Nucleus accumbens (tissue), 56 donors: ENCODE data around the gene CCNH.
A peak's percentile ranks its signal among the peaks of the same experiment; 100 is the strongest.

Experiments used
- DNase-seq, 56 donors: peaks; one replicate each; lab custom pipeline; 2025; lab: John Stamatoyannopoulos, UW

The CCNH gene

GRCh38 chr5:87412630-87413342 lies at the start of gene CCNH:
TSS of gene CCNH (minus strand) at chr5:87412930. CDS start at chr5:87412794, 136 bp downstream.
- DNase-seq = peak; percentile 64 to 99 (median 96)

GRCh38 chr5:87457706-87458105 lies 45.0 kb upstream of the CCNH start:
- no peak for DNase-seq

- DNase-seq = no peak
Measured at GRCh38 chr5:87453801-87454200, 41.1 kb upstream of the CCNH start.

DNA sequence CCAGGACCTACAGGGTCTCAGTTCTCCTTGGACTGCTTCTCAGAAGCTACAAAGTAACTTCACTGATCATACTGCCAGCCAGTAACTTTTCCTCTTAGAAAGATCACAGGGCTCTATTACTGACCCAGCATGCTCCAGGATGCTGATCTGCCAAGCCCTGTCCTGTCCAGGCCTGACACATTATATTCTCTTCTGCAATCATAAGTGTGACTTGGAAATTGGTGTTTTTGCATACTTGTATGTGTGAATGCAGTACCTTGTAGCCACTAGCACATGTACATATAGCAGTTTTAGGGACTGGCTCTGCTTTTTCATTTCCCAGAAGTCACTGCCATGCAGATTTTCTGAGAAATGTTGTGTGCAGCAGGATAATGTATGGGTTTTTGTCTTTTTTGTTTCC lies 40.1 kb upstream of the CCNH start:
- DNase-seq = peak in 1 of 56 donors; percentile 1

- DNase-seq = no peak
Measured at GRCh38 chr5:87442419-87442818, 29.7 kb upstream of the CCNH start.

DNA sequence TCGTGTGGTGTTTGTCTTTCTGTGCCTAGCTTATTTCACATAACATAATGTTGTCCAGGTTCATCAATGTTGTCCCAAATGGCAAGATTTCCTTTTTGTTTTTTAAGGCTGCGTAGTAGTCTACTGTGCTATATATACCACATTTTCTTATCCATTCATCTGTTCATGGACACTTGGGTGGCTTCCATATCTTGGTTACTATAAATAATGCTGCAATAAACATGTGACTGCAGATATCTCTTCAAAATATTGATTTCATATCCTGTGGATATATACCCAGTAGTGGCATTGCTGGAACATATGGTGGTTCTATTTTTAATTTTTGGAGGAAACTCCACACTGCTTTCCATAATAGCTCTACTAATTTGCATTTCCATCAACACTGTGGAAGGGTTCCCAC lies 25.5 kb upstream of the CCNH start:
- no peak for DNase-seq

DNA sequence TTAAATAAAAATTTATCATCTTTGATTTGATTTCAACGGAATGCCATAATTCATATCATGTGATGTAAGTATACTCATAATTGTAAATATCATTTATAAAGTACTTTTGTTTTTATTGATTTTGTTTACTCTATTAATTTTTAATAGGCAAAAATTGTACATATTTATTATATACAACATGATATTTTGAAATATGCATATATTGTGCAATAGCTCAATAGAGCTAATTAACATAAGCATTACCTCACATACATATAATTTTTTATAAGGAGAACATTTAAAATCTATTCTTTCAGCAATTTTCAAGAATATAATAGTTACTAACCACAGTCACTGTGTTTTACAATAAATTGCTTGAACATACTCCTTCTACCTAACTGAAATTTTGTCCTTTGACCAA lies 25.0 kb upstream of the CCNH start:
- no peak for DNase-seq

GRCh38 chr5:87435144-87435694 lies 22.5 kb upstream of the CCNH start:
- no peak for DNase-seq

DNA sequence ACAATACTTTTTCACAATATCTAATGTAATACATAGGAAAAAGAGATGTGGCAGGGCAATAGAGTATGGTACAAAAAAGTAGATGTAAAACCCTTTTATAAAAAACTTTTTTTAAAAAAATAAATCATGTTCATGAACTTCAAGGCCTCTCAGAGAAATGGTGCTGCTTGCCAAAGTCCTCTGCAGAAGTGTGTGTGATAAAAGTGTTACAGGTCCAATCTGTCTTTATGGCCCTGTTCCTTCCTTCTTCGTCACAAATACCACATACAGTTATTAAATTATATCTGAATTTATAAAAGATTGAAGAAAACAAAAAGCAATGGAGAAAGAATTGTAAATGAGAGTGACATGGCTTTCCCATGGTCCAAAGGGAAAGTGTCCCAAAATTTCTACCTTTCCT lies 21.7 kb upstream of the CCNH start:
- no peak for DNase-seq

GRCh38 chr5:87433945-87434344 lies 21.2 kb upstream of the CCNH start:
- DNase-seq = no peak

DNA sequence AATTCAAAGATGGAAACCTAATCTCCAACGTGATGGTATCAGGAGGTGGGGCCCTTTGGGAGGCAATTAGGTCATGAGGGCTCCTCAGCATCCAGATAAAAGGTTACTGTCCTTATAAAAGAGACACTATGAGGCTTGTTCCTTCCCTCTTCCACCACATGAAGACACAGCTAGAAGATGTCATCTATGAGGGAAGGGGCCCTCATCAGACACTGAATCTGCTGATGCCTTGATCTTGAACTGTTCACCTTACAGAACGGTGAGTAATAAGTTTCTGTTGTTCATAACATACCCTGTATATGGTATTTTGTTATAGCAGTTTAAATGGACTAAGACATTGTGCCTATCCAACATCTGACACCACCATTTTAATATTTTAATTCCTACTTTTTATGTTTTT lies 19.7 kb upstream of the CCNH start:
- DNase-seq = no peak

DNA sequence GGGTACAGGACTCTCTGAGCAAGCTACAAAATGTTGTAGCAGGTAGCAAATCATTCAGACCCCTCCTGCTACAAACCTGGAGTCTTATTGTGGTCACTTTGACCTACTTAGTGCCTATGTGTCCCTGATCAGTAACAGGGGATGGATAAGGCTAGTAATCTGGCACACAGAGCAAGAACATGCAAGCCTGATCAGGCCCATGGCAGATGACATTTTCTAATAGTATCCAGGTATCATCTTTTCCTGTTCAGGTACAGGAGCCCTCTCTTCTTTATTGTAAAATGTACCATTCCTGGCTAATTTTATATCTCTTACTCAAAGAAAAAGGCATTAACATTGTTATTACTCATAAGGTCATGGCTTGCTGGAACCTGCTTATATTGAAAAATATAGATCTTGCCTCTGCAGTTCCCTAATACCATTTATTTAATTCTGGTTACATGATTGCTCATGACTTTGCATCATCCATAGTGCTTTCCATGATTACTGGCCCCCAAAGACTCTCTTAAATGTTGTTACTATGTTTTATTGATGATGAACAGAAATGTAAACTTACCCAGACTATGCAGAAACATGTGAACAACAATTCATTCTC lies 18.2 kb upstream of the CCNH start:
- DNase-seq = no peak

- DNase-seq = no peak
Measured at GRCh38 chr5:87423755-87424154, 11.0 kb upstream of the CCNH start.

- no peak for DNase-seq
Measured at GRCh38 chr5:87421307-87421706, 8.6 kb upstream of the CCNH start.

- DNase-seq = no peak
Measured at GRCh38 chr5:87418506-87418905, 5.8 kb upstream of the CCNH start.

DNA sequence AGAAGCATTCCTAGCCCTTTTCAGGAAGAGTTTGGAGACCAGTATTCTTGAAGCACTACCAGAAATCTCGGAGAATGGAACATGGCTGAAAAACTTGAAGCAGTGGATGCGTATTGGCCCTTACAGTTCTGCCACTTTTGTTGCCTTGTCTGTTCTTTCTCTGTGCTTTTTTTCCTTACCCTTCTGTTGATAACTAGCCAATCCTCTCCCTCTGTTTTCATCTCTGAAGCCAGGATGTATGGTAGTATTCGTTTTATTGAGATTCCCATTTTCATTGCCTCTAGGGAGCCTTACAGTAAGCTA lies 564 bp upstream of the CCNH start:
- no peak for DNase-seq

DNA sequence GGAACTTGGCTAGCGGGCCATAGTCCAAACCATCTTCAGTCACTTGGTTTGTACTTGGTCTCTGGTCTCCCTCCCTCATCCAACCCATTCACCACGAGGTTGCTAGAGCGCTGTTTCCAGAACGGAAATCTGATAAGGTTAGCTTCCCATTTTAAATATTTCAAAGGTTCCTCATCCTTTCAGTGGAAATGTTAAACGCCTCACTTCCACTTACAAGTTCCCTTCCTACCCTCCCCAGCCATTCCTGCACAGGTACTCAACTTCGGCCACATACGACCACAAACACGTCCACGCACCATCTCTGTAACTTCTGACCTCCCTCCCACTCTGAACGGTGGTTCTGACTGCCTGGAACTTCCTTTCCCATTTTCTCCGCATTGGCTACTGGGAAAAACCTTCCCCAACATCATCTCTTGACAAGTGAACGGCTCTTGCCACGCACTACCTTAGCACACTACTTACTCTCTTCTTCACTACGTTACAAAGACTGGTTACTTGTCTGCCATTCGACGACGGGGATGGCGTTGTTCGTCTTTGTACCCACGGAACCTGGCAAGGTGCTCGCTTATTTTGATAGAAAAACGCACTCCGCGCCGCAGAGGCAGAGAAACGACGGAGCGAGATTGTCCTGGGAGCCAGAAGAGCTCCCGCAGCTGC lies 629 bp downstream of the CCNH start:
- DNase-seq = peak in 28 of 56 donors; percentile 3 to 75 (median 36)

GRCh38 chr5:87411586-87411972 lies 1.2 kb downstream of the CCNH start:
- no peak for DNase-seq

- DNase-seq = no peak
Measured at GRCh38 chr5:87410931-87411330, 1.8 kb downstream of the CCNH start.

DNA sequence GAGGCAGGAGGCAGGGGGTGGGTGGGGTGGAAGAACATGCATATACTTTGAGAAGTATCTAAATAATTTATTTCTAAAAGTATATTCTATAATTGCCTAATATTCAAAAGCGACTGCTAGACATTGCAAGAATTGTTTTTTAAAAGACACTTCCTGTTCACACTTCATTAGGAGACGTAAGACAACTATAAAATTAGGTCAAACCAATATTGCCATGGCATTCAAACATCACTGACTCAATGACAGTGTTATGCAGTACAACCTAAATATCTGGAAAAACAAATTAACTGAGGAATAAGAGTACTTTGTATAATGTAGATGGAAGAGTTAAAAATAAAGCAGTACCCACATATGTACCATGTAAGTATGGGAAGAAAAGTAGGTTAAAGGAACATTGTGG lies 4.5 kb downstream of the CCNH start:
- no peak for DNase-seq

DNA sequence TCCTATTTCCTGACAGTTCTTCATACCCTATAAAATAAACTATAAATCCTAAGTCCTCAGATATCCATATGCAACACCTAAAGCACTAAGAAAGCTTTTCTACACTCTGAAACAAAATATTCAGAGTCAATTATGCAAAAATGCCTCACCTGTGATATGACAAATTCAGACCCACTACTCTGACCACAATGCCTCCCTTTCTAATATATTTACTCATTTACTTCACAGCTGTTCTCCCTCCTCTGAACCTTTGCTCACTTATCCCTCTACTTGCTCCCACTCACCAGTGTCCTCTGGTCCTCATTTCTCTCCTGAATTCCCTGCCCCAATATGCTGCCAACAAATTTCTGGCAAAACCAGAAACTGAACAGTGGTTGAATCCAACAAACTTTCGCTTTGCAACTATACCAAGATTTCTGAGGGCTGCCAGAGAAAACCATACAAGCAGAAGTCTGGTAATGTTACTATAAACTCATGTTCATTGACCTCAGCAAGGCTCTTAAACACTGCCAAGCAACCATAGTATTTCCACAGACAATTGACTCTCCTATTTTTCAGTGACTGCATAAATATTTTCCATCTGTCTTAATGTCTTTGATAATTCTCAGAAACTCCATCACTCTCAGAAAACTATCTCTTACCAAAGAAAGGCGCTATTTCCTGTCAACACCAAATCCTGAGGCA lies 7.1 kb downstream of the CCNH start:
- DNase-seq = no peak
